Esophagus muscularis mucosa (tissue), 4 donors: ENCODE results near the gene KCNA1. TPM values are rescaled to one million over a fixed set of nuclear protein-coding genes. Genes with fewer than 3 reads are reported as not detected.

Experiments
- DNase-seq: peaks from one replicate; pipeline ENCODE4 v3.0.0-alpha.2; 2017; ENCODE audit errors: extremely low spot score
- H3K27ac ChIP-seq, 4 donors: fragments of 200-600 bp; sonication (generic); replicated peaks in 1 of 4; 1 replicate in 3 of 4; 2 replicates in 1 of 4; pipeline ENCODE4 v1.5.1; 2016 to 2019; ENCODE audit warnings: mild to moderate bottlenecking in 1 of 4
- H3K27me3 ChIP-seq, 4 donors: fragments of 200-600 bp; sonication (generic); one replicate each; pipeline versions ENCODE4 v1.5.1 to v1.6.0; 2016 to 2019
- H3K36me3 ChIP-seq, 4 donors: fragments of 200-600 bp; sonication (generic); one replicate each; pipeline ENCODE4 v1.5.1; 2016 to 2019
- H3K4me1 ChIP-seq, 4 donors: fragments of 200-600 bp; sonication (generic); one replicate each; pipeline ENCODE4 v1.5.1; 2016 to 2019
- H3K4me3 ChIP-seq, 4 donors: fragments of 200-600 bp; sonication (generic); 1 replicate in 2 of 4; 2 replicates in 2 of 4; pipeline ENCODE4 v1.5.1; 2016 to 2019; ENCODE audit warnings: mild to moderate bottlenecking in 4 of 4, moderate library complexity in 1 of 4
- H3K9me3 ChIP-seq, 4 donors: fragments of 200-600 bp; sonication (generic); 1 replicate in 3 of 4; 2 replicates in 1 of 4; pipeline ENCODE4 v1.5.1; 2016 to 2019
- EP300 ChIP-seq: sonication (generic); formaldehyde crosslinking; IDR thresholded peaks from one replicate; pipeline ENCODE4 v1.6.1; 2017; ENCODE audit warnings: antibody characterized with exemption
- POLR2A ChIP-seq: fragments of 450-650 bp; IDR thresholded peaks from one replicate; pipeline ENCODE4 v1.6.1; 2017; ENCODE audit warnings: antibody characterized with exemption, moderate library complexity, mild to moderate bottlenecking, low read depth
- POLR2AphosphoS5 ChIP-seq, 2 donors: sonication (generic); formaldehyde crosslinking; IDR thresholded peaks; one replicate each; pipeline ENCODE4 v1.6.1; 2017; ENCODE audit warnings: antibody characterized with exemption in 2 of 2
- whole genome bisulfite sequencing: methylation state at CpG from one replicate; pipeline ENCODE4 v1.1.5; 2018; 5-methylcytosine and 5-hydroxymethylcytosine counted together
- intact Hi-C: fragments of 100-400 bp; cut with DNase I; formaldehyde crosslinking; loops from one replicate; pipeline ENCODE4 v1.15.1; 2023
- total RNA-seq, 4 donors: library from RNA; depleted of rRNA; stranded (reverse); fragments of >200 nt; gene quantifications; one replicate each; pipeline versions ENCODE4 v1.1.0 to v1.2.1, GENCODE V29; 2016
- TF ChIP-seq, protein P1 (sequence below), 3 experiments: fragments of 200-600 bp in 2 of 3; fragments of 450-650 bp in 1 of 3; sonication (generic) in 2 of 3; IDR thresholded peaks; one replicate each; pipeline ENCODE4 v1.5.1; 2017 to 2019; ENCODE audit warnings: antibody characterized with exemption in 3 of 3, mild to moderate bottlenecking in 2 of 3, moderate library complexity in 1 of 3

The KCNA1 gene
- total RNA-seq, 4 donors from 2014 or later, result 0.17 to 0.71 TPM; not detected in 2

DNA sequence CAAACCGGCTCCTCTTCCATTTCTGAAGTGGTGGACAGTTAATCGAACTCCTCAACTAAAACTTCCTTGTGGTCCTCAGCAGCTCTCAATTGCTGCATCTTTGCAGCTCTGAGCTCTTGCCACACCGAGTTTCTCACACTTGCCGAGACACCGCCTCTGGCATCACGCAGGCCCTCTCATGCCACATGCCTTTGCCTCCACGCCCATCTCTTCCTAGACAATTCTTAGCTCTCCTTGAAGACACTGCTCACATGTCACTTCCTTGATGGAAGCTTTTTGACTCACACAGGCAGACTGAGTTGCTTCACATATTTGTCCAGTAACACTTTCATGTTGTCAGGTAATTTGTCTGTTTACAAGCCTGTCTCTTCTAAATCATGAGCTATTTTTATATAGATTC lies 29.2 kb downstream of the KCNA1 start:
- intact Hi-C loops, result no loop called here
- TF ChIP-seq POLR2AphosphoS5 (IDR thresholded peaks at IDR 0.05), result no peak
- TF ChIP-seq POLR2A, result no peak
- TF ChIP-seq EP300, result no peak
- TF ChIP-seq, protein P1, sequence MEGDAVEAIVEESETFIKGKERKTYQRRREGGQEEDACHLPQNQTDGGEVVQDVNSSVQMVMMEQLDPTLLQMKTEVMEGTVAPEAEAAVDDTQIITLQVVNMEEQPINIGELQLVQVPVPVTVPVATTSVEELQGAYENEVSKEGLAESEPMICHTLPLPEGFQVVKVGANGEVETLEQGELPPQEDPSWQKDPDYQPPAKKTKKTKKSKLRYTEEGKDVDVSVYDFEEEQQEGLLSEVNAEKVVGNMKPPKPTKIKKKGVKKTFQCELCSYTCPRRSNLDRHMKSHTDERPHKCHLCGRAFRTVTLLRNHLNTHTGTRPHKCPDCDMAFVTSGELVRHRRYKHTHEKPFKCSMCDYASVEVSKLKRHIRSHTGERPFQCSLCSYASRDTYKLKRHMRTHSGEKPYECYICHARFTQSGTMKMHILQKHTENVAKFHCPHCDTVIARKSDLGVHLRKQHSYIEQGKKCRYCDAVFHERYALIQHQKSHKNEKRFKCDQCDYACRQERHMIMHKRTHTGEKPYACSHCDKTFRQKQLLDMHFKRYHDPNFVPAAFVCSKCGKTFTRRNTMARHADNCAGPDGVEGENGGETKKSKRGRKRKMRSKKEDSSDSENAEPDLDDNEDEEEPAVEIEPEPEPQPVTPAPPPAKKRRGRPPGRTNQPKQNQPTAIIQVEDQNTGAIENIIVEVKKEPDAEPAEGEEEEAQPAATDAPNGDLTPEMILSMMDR (IDR thresholded peaks at IDR 0.05), result no peak
- no peaks in the 10 kb centered on the region for H3K4me1 ChIP-seq
- 88% methylated on average over 7 of the region's 7 CpGs for WGBS
- peaks cover 0 to 31% (median 0%) of the 10 kb centered on the region in 4 donors for H3K27me3 ChIP-seq
- H3K9me3 ChIP-seq, result no peaks in the 10 kb centered on the region
- H3K27ac ChIP-seq, result no peak overlapping the region
- no peak for DNase-seq
- no peak overlapping the region for H3K4me3 ChIP-seq
- H3K36me3 ChIP-seq, result no peaks in the 10 kb centered on the region

DNA sequence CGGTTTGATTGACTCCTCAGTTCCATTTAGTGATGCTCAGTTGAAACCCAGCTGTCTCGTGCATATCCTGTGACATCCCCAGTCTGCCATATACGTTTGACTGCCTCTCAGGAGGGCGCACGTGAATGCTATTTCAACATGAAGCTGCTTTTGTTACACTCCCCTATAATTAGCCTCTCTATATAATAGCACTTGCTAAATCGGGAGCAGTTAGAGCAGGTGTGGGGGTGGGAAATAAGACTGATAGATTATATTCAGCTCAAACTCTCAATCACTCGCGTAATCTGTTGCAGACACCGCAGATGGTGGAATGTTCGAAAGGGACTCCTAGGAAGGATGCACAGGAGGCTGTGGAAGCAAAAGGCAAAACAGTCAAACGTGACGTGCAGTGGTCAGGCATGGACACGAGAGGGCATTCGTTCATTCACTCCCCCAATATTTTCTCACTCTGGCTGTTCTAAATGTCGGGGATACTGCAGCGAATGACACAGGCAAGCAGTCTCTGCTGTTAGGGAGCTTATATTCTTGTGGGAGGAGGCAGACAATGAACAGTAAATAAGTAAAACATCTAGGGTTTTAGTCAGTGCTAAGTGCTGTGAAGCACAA lies 29.8 kb downstream of the KCNA1 start:
- Histone ChIP-seq H3K27me3 (peaks cover 0 to 30% (median 0%) of the 10 kb centered on the region in 4 donors), H3K27ac (no peak overlapping the region), H3K36me3 (no peaks in the 10 kb centered on the region), H3K4me3 (no peak overlapping the region), H3K9me3 (no peaks in the 10 kb centered on the region), H3K4me1 (no peaks in the 10 kb centered on the region)
- 83% methylated on average over 16 of the region's 16 CpGs for WGBS
- no peak for TF ChIP-seq POLR2AphosphoS5 (IDR thresholded peaks at IDR 0.05)
- TF ChIP-seq, protein P1 (IDR thresholded peaks at IDR 0.05), result no peak
- TF ChIP-seq POLR2A, result no peak
- no peak for TF ChIP-seq EP300
- DNase-seq, result no peak
- intact Hi-C loops, result no loop called here

DNA sequence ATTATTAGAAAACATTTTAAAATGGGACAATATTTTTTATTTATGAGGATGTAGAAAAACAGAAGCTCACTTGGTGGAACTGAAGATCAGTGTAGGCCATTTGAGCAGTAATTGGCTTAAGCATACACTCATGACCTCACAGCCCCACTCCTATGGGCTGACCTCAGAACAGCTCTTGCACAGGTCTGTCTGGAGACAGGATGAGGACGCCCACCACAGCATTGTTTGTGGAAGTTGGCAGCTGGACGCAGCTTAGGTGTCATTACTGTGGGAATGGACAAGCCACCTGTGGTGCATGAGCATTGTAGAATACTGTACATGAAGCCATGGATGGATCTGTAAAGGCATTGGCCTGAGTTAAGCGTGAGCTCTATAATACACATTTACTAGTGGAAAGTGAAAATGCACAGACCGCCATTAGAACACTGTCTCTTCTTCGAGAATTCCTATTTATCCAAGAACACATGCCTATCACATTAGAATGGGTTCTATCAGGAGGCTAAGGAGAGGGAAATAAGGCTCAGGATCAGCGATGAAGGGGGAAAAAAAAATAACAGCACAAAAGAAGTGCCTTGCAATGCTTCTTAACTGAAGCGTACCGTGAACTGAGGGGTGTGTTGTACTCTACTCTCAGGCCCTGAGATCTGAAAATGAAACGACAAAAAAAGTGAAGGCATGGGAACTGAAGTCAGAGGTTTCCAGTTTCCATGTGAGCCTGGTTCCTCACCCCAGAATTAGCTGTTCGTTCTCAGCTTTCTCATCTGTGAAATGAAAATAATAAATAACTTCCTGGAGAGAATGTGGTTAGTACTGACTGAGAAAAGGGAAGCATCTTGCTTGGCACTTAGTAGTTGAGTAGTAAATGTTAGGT lies 33.6 kb downstream of the KCNA1 start:
- H3K36me3 ChIP-seq, result no peaks in the 10 kb centered on the region
- H3K9me3 ChIP-seq, result no peaks in the 10 kb centered on the region
- H3K27ac ChIP-seq, result no peak overlapping the region
- WGBS, result 86% methylated on average over 9 of the region's 10 CpGs
- DNase-seq, result no peak
- no peaks in the 10 kb centered on the region for H3K4me1 ChIP-seq
- intact Hi-C loops, result no loop called here
- no peak overlapping the region for H3K4me3 ChIP-seq
- H3K27me3 ChIP-seq, result peaks cover 0 to 9% (median 0%) of the 10 kb centered on the region in 4 donors
- TF ChIP-seq EP300 (no peak), POLR2AphosphoS5 (IDR thresholded peaks at IDR 0.05) (no peak), POLR2A (no peak)
- TF ChIP-seq, protein P1 (IDR thresholded peaks at IDR 0.05), result no peak

DNA sequence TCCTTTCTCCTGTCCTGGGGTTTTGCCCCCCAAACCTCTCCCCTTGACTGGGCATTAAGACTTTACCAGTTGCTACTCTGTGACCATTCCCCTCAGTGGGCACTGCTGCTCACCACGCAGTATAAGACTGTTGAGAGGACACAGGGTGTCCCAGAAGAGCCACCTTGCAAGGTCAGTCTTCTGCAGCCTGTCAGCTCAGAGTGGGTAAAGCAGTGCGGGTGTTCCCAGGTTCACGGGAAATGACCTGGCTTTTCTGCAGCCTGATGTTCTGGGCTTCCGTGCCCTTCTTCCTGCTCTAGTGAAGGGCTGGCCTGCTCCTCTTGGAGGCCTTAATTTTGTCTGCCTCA lies 34.2 kb downstream of the KCNA1 start:
- DNase-seq, result no peak
- H3K4me3 ChIP-seq, result no peak overlapping the region
- peaks cover 0 to 7% (median 0%) of the 10 kb centered on the region in 4 donors for H3K27me3 ChIP-seq
- 82% methylated on average over 2 of the region's 4 CpGs for WGBS
- H3K9me3 ChIP-seq, result no peaks in the 10 kb centered on the region
- TF ChIP-seq EP300, result no peak
- no peak for TF ChIP-seq POLR2A
- TF ChIP-seq, protein P1 (IDR thresholded peaks at IDR 0.05), result no peak
- no peak for TF ChIP-seq POLR2AphosphoS5 (IDR thresholded peaks at IDR 0.05)
- no peaks in the 10 kb centered on the region for H3K36me3 ChIP-seq
- H3K4me1 ChIP-seq, result no peaks in the 10 kb centered on the region
- no peak overlapping the region for H3K27ac ChIP-seq
- intact Hi-C loops, result no loop called here
